ENCODE measurements around the gene PPP2R2B. TPM values are rescaled to one million over a fixed set of nuclear protein-coding genes. Genes with fewer than 3 reads are reported as not detected.
"Not testable (repeated sequence)": the region's sequence is repeated elsewhere in the genome, so short reads cannot be mapped to it uniquely, and the experiment has no call there.

PPP2R2B gene
- total RNA-seq, 1 donor from 2014 or later = 0.12 TPM

GRCh38 chr5:146624179-146624578 lies 254.4 kb downstream of the PPP2R2B start:
- no peak for DNase-seq (ENCODE audit: extremely low read depth, low read depth, low spot score)

DNA sequence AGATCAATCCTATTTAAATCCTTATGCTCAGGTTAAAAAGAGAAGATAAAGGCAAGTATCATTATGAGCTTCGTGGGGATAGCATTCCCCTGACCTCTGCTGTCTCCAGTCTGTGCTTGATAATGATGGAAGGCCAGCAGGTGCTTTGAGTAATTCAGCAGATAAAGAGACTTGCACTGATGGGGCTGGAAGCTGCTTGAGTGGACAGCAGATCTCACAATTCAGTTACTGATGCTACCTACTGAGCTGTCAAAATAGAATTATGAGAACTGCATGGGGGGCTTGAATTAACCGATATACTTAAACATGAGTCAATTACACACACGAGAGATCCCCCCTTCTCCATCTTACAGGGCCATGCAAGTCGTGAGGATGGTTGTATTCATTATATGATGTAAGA lies 254.9 kb downstream of the PPP2R2B start:
- no peak for DNase-seq (ENCODE audit: extremely low read depth, low read depth, low spot score)

DNA sequence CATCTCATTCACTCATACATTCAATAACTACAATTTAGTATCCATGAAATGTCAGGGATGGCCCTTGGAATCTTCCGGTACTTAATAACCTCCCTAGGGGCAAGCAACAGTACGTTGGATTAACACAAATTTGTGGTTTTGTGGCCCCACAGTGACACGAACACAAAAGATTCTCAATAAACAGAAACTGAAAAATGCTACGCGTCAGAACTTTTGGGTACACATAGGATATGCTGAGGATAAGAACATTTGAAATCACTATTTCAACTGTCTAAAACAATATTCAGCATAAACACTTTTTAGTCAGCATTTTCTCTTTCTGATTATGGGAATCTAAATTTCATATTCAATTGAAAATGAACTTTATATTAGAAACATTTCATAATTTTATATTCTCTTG lies 255.5 kb downstream of the PPP2R2B start:
- no peak for DNase-seq (ENCODE audit: extremely low read depth, low read depth, low spot score)

- no peak for DNase-seq (ENCODE audit: extremely low read depth, low read depth, low spot score)
Measured at GRCh38 chr5:146622391-146622790, 256.2 kb downstream of the PPP2R2B start.

- no peak for DNase-seq (ENCODE audit: extremely low read depth, low read depth, low spot score)
Measured at GRCh38 chr5:146620669-146621051, 257.9 kb downstream of the PPP2R2B start.

GRCh38 chr5:146620031-146620668 lies 258.4 kb downstream of the PPP2R2B start:
- DNase-seq (ENCODE audit: extremely low read depth, low read depth, low spot score) = no peak

GRCh38 chr5:146618434-146618833 lies 260.1 kb downstream of the PPP2R2B start:
- no peak for DNase-seq (ENCODE audit: extremely low read depth, low read depth, low spot score)

GRCh38 chr5:146609731-146610130 lies 268.8 kb downstream of the PPP2R2B start:
- not testable (repeated sequence) for DNase-seq (ENCODE audit: extremely low read depth, low read depth, low spot score)

DNA sequence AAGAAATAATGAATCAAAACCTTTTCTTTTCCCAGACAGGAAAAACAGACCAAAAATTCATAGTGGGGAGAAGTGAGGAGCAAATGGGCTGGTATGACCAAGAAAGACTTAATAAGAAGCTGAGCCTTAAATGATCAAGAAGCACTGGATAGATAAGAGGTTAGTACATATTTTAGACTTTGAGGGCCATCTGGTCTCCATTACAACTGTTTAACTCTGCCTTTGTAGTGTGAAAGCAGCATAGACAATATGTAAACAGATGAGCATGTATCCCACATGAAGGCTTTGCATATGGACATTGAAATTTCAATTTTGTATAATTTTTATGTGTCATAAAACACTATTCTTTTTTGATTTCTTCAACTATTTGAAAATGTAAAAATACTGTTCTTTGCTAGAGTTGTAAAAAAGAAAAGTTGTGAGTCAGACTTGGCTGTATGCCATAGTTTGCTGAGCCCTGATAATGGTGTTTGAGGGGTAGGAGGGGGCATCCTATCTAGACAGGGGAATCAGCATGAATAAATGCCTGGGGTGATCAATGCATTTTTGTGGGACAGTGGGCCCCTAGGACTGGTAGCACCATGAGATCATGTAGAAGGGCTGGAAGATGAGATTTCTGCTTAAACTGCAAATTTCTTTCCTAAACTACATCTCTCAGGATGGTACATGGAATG lies 270.8 kb downstream of the PPP2R2B start:
- DNase-seq (ENCODE audit: extremely low read depth, low read depth, low spot score) = no peak

- no peak for DNase-seq (ENCODE audit: extremely low read depth, low read depth, low spot score)
Measured at GRCh38 chr5:146606893-146607292, 271.7 kb downstream of the PPP2R2B start.

GRCh38 chr5:146600376-146600775 lies 278.2 kb downstream of the PPP2R2B start:
- no peak for DNase-seq (ENCODE audit: extremely low read depth, low read depth, low spot score)

DNA sequence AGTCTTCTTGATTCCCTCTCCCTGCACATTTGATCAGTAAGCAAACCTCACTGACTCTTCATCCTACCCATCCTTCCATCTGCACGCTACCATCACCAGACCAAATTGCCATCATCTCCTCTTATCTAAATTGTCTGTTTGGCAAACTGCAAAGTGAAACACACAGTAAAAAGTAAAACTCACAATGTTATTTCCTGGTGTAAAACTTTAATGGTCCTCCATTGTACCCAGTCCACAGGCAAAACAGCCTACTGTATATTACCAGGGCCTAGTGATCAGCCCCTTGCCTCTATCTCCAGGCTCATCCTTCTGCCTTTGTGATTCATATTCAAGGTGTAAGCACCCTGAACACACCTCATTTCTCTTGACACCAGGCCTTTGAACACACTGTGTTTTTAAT lies 279.3 kb downstream of the PPP2R2B start:
- no peak for DNase-seq (ENCODE audit: extremely low read depth, low read depth, low spot score)

DNA sequence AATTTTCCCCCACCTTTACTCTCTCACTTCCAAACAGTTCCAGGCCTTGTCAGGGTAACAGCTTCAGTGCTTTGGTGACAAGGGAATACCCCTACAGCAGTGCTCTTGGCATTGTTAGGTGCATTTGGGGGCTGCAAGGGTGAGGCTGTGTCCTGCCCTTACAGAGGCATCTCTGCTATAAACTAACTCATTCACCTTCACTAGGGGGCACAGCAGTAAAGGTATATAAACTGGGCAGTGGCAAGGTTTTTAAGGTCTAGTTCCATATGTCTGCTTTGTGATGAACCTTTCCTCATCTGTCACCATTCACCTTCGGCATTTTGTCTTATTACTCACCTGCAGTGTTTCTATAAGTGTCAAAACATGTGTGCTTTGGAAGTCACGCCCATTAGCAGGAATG lies 283.5 kb downstream of the PPP2R2B start:
- DNase-seq (ENCODE audit: extremely low read depth, low read depth, low spot score) = no peak

- no peak for DNase-seq (ENCODE audit: extremely low read depth, low read depth, low spot score)
Measured at GRCh38 chr5:146592352-146592751, 286.2 kb downstream of the PPP2R2B start.

DNA sequence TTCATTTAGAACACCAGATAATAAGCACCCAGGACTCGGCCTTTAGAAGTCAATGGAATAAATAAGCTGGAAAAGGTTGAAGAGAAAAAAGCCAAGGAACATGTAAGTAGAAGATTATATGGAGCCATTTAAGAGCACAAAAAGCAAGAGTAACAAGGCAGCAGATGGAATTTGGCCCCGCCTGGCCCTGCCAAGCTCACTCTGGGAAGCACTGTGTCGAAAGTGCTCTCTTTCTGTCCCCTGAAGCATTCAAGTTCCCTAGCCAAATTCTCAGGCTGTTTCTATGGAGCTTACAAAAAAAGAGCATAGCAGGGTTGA lies 289.6 kb downstream of the PPP2R2B start:
- no peak for DNase-seq (ENCODE audit: extremely low read depth, low read depth, low spot score)

DNA sequence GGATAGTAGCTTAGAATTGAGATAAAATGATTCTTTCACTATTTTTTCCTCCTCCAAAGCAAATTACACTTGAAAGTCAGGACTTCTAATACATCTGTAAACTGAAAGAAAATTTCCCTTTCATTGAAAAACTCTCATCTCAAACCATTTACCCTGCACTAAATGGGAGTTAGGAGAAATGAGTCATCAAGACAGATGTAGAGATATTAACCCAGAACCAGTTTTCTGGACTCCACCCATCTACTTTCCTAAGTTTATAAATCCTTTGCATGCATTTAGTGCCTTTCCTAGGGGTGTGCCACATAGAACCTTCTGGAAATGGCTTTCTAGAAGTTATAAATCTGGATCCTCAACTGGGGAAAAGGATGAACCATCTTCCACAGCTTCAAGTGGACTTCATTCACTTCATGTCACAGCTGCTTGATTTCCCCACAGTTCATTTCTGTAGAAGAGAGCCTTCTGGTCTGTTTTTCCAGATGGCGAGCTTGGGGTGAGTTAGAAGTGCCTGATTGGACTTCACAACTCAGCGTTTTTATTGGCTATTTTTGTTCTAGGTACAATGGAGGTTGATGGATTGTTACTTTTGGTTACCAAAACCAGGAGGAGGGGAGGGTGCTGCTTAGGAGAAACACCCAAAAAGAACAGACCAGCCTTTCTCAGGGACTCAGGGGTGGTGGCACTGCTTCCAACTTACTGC lies 290.1 kb downstream of the PPP2R2B start:
- DNase-seq (ENCODE audit: extremely low read depth, low read depth, low spot score) = no peak

DNA sequence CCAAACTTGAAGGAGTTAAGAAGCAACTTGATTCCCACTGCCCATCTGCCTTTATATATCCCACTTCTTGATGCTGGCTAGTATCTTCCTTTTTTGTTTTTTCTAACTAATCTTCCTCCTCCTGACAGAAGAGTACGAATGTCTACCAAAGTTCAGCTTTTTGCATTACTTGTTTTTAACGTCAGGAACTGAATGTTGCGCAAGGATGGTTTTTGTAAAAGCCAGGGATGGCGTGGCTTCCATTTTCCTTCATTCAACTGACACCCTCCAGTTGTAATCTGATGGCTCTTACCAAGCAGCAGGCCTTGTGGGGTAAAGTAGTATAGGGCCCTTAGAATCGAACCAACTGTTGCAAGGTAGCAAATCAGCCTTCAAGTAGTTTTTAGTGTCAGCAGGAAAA lies 291.8 kb downstream of the PPP2R2B start:
- DNase-seq (ENCODE audit: extremely low read depth, low read depth, low spot score) = no peak

DNA sequence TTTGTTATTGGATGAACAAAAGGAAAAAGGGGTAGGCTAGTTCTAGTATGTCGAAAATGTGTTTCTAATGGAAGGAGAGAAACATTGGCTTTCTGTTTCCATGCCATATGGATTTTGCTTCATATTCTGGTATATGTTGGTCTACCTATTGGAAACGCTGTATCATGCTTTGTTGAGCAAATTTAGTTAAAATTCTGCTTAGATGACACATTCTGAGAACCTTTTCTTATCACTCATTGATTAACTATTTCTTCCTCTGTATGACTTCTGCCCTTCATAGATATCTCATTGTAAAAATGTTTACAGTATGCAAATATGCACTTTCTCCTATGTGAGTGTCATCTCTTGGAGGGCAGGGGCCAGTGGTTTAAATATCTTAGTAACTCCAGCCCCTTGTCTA lies 293.8 kb downstream of the PPP2R2B start:
- no peak for DNase-seq (ENCODE audit: extremely low read depth, low read depth, low spot score)

DNA sequence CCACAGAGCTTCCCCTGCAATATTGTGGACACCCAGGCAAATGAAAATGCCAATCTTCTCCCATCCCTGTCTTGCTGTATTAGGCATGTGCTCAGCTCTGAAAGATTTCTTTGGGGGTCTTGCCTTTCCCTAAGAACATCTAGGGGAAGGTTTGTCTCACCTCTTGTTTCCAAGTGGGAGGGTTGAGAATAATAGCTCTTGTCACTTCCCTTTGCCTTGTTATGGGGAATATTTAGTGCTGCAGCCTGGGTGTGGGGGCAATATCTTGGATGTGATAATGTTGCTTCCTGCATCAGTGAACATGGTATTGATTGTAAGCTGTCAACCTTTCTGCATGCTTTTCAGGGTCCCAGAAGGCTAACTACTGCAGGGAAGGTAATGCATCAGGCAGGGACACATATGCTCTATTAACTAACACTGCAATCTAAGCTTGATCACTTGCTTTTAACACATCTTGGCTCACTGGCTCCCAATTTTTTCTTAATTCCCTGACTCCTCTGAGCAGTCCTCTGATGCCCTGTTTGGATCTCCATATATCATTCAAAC lies 296.4 kb downstream of the PPP2R2B start:
- DNase-seq (ENCODE audit: extremely low read depth, low read depth, low spot score) = no peak

DNA sequence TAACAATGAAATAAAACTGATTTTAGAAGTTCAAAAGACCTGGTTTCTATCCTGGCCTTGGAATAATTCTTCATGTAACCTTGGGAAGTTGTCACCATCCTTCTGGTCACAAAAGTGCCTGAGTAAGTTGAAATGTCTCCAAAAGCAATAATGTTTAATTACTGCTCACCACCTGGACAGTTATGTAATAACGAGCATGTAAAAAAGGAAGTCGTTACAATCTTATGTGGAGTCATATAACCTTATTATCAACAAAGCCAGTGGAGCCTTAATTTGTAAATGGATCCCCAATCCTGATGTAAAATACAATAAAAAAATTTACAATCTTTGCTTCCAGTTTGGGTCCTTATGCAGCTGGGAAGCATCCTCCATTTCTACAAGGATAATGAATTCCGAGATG lies 298.3 kb downstream of the PPP2R2B start:
- DNase-seq (ENCODE audit: extremely low read depth, low read depth, low spot score) = no peak

DNA sequence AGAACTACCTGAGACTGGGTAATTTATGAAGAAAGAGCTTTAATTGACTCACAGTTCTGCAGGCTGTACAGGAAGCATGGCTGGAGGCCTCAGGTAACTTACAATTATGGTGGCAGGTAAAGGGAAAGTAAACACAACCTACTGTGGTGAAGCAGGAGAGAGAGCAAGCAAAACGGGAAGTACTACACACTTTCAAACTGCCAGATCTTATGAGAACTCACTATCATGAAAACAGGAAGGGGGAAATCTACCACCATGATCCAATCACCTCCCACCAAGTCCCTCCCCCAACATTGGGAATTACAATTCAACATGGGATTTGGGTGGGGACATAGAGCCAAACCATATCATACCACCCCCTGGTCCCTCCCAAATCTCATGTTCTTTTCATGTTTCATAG lies 303.8 kb downstream of the PPP2R2B start:
- no peak for DNase-seq (ENCODE audit: extremely low read depth, low read depth, low spot score)

DNA sequence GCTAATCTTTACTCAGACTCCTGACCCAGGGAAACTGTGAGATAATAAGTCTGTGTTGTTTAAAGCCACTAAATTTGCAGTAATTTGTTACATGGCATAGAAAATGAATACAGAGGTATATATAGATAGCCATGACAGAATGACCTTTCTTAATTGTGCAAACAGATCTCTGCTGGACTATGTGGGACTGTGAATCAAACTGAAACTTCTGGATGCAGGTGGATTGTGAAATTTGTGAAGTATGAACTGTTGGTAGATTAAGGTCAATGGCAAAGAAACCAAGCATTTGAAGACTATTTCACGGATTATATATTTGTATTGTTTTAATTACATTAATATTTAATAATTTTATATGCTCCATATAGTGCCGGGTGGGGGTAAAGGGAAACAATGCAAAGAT lies 310.4 kb downstream of the PPP2R2B start:
- no peak for DNase-seq (ENCODE audit: extremely low read depth, low read depth, low spot score)
